ENCODE measurements around the gene BCL2L13.
"Not testable (repeated sequence)": the region's sequence is repeated elsewhere in the genome, so short reads cannot be mapped to it uniquely, and the experiment has no call there.

The BCL2L13 gene

DNA sequence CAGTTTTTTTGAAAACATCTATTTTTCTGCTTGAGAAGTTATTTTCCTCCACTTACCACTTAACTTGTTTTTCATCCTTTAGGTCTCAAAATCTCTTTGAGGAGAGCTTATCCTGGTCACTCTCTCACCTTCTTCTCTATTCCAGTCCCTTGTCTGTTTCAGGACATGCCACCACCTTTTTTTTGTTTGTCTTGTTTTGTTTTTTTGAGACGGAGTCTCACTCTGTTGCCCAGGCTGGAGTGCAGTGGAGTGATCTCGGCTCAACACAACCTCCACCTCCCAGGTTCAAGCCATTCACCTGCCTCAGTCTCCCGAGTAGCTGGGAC, 4.6 kb upstream of the BCL2L13 start:
- no peak overlapping the region for H3K4me3 ChIP-seq (ENCODE audit: control insufficient read depth, low read depth, low read length)
- TF ChIP-seq, protein P1, sequence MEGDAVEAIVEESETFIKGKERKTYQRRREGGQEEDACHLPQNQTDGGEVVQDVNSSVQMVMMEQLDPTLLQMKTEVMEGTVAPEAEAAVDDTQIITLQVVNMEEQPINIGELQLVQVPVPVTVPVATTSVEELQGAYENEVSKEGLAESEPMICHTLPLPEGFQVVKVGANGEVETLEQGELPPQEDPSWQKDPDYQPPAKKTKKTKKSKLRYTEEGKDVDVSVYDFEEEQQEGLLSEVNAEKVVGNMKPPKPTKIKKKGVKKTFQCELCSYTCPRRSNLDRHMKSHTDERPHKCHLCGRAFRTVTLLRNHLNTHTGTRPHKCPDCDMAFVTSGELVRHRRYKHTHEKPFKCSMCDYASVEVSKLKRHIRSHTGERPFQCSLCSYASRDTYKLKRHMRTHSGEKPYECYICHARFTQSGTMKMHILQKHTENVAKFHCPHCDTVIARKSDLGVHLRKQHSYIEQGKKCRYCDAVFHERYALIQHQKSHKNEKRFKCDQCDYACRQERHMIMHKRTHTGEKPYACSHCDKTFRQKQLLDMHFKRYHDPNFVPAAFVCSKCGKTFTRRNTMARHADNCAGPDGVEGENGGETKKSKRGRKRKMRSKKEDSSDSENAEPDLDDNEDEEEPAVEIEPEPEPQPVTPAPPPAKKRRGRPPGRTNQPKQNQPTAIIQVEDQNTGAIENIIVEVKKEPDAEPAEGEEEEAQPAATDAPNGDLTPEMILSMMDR (conservative IDR thresholded peaks at IDR 0.05; ENCODE audit: control insufficient read depth, insufficient read depth, low read depth, low read length), result no peak
- DNase-seq (ENCODE audit: low read depth), result no peak

GRCh38 chr22:17634696-17635095, 3.9 kb upstream of the BCL2L13 start:
- H3K4me3 ChIP-seq (ENCODE audit: control insufficient read depth, low read depth, low read length), result no peak overlapping the region
- TF ChIP-seq, protein P1 (conservative IDR thresholded peaks at IDR 0.05; ENCODE audit: control insufficient read depth, insufficient read depth, low read depth, low read length), result no peak
- DNase-seq (ENCODE audit: low read depth), result no peak

DNA sequence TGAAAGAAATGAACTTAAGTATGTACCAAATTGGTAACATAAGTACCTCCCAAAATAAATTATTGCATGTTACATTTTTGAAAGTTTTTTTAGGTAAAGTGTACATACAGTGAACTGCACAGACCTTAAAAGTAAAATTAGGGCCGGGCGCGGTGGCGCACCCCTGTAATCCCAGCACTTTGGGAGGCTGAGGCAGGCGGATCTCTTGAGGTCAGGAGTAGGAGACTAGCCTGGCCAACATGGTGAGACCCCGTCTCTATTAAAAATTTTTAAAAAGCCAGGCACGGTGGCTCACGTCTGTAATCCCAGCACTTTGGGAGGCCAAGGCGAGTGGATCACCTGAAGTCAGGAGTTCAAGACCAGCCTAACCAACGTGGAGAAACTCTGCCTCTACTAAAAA, 1.7 kb upstream of the BCL2L13 start:
- DNase-seq (ENCODE audit: low read depth); H3K4me3 ChIP-seq (ENCODE audit: control insufficient read depth, low read depth, low read length): not testable (repeated sequence)

DNA sequence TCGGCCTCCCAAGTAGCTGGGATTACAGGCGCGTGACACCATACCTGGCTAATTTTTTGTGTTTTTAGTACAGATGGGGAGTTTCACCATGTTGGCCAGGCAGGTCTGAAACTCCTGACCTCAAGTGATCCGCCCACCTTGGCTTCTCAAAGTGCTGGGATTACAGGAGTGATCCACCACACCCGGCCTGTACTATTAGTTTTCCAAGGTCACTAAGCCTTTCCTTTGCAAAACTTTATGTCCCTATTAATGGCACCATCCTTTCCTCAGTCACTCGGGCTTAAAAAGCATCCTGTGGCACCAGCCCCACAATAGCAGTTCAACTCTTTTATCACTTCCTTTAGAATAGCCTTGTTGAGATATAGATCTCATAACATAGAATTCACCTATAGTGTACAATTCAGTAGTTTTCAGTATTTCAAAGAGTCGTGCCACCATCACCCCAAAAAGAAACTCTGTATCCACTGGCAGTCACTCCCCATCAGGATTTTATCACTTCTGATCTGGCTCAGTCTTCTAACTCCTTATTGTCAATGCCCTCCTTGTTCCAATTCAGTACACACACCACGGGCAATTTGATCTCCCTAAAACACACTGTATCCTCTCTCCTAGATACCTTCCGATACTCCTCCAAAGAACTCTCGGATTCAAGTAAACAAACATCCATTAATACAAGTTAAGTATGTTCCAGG, 921 bp upstream of the BCL2L13 start:
- DNase-seq (ENCODE audit: low read depth), result no peak
- H3K4me3 ChIP-seq (ENCODE audit: control insufficient read depth, low read depth, low read length), result peak overlapping the region; percentile 93
- TF ChIP-seq, protein P1 (conservative IDR thresholded peaks at IDR 0.05; ENCODE audit: control insufficient read depth, insufficient read depth, low read depth, low read length), result no peak

GRCh38 chr22:17638182-17638431, 450 bp upstream of the BCL2L13 start:
- no peak for DNase-seq (ENCODE audit: low read depth)

GRCh38 chr22:17639247-17639741, 737 bp downstream of the BCL2L13 start:
- TF ChIP-seq, protein P1 (conservative IDR thresholded peaks at IDR 0.05; ENCODE audit: control insufficient read depth, insufficient read depth, low read depth, low read length), result no peak
- peak; percentile 69 for DNase-seq (ENCODE audit: low read depth)

More at GRCh38 chr22:17638182-17638431, 450 bp upstream of the BCL2L13 start:
- H3K4me3 ChIP-seq (ENCODE audit: control insufficient read depth, low read depth, low read length), result peak overlapping the region; percentile 93
- TF ChIP-seq, protein P1 (conservative IDR thresholded peaks at IDR 0.05; ENCODE audit: control insufficient read depth, insufficient read depth, low read depth, low read length), result peak; percentile 16

GRCh38 chr22:17641269-17641668, 2.7 kb downstream of the BCL2L13 start:
- TF ChIP-seq, protein P1 (conservative IDR thresholded peaks at IDR 0.05; ENCODE audit: control insufficient read depth, insufficient read depth, low read depth, low read length), result no peak
- no peak overlapping the region for H3K4me3 ChIP-seq (ENCODE audit: control insufficient read depth, low read depth, low read length)
- DNase-seq (ENCODE audit: low read depth), result no peak

More at GRCh38 chr22:17639247-17639741, 737 bp downstream of the BCL2L13 start:
- H3K4me3 ChIP-seq (ENCODE audit: control insufficient read depth, low read depth, low read length), result peak overlapping the region; percentile 93

DNA sequence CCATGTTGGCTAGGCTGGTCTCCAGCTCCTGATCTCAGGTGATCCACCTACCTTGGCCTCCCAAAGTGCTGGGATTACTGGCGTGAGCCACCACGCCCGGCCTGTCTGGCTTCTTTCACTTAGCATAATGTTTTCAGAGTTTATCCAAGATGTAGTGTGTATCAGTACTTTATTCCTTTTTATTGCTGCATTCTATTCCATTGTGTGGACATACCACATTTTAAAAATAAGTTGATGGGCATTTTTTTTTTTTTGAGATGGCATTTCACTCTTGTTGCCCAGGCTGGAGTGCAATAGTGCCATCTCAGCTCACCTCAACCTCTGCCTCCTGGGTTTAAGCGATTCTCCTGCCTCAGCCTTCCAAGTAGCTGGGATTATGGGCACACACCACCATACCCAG, 3.8 kb downstream of the BCL2L13 start:
- not testable (repeated sequence) for DNase-seq (ENCODE audit: low read depth); H3K4me3 ChIP-seq (ENCODE audit: control insufficient read depth, low read depth, low read length)
